ENCODE data around the gene VLDLR.

The VLDLR gene

DNA sequence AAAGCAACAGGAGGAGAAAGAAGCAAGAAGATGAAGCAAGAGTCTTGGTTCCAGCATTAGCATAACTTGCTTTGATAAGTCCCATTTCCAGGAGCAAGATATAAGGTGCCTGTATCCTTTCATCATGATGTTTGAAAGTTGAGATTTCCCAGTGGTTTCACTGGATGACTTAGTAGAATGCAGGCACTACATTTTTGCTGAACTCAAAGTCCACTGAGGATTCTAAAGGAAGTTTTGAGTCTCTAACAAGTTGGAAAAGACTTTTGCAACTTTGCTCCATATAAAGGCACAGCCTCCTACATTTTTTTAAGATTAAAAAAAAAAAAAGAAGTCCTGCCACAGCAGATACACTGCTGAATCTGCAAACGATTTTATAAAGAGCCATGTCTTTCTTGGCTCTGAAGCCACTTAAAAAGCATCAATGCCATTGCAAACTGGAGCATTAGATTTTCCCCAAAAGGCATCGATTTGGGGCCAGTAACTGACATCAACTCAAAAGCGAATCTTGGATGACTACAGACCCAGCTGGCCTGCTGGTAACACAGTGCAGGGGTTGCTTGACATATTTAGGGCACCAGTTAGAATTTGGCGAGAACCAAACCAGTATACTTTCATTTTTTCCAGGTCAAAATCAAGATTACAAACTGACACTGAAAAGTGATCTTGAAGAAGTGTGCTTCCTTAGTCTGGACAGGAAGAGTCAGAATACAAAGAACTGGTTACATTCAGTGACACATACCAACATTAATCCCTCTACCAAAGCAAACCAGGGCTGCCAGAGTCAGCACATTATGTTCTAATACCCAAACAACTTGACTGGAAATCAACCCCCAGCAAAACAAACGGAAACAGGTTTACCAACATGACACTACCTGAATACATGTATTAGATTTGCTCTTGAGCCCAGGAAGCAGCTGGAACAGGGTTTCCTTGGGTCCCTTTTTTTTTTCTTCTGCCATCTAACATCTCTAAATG, 56.6 kb downstream of the VLDLR start:
- no peak for DNase-seq (ENCODE audit: low read depth)
- TF ChIP-seq, protein P1, sequence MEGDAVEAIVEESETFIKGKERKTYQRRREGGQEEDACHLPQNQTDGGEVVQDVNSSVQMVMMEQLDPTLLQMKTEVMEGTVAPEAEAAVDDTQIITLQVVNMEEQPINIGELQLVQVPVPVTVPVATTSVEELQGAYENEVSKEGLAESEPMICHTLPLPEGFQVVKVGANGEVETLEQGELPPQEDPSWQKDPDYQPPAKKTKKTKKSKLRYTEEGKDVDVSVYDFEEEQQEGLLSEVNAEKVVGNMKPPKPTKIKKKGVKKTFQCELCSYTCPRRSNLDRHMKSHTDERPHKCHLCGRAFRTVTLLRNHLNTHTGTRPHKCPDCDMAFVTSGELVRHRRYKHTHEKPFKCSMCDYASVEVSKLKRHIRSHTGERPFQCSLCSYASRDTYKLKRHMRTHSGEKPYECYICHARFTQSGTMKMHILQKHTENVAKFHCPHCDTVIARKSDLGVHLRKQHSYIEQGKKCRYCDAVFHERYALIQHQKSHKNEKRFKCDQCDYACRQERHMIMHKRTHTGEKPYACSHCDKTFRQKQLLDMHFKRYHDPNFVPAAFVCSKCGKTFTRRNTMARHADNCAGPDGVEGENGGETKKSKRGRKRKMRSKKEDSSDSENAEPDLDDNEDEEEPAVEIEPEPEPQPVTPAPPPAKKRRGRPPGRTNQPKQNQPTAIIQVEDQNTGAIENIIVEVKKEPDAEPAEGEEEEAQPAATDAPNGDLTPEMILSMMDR (conservative IDR thresholded peaks at IDR 0.05; ENCODE audit: control insufficient read depth, insufficient read depth, low read depth, low read length): no peak
- H3K4me3 ChIP-seq (ENCODE audit: control insufficient read depth, low read depth, low read length): no peak overlapping the region

DNA sequence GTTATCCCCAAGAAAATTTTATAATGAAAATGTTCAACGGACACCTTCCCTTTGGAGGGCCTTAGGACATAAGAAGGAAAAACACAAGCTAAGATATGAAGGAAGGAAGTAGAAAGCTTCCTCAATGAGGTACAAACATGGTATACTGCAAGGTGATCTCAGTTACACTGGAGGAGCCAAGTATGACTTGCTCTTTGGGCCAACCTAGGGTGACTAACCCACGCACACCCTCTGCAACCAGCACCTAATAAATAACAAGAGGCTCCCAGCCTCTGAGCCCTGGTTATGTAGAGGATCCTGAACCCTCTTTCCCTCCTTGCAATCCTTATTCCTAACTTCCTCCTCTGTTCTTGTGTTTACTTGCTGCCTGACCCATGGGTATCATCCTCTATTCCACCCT, 57.4 kb downstream of the VLDLR start:
- TF ChIP-seq, protein P1 (conservative IDR thresholded peaks at IDR 0.05; ENCODE audit: control insufficient read depth, insufficient read depth, low read depth, low read length): no peak
- peak; percentile 16 for DNase-seq (ENCODE audit: low read depth)
- no peak overlapping the region for H3K4me3 ChIP-seq (ENCODE audit: control insufficient read depth, low read depth, low read length)

DNA sequence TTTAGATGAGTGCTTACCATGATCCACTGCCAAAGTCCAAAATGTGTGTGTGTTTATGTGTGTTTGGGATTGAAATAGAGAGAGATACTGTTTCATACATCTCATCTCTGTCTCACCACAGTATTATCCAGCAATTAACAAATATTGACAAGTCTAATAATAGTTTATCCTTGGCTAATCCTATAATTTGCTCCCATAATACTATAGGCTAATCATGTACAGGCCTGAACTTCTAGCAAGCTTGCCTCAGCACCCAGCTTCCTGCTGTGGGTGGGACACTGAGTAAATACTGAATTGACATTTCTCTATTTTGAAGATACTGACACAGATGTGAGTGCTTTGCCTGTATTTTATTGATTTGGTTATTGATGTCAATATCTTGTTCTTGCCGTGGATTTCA, 60.4 kb downstream of the VLDLR start:
- TF ChIP-seq, protein P1 (conservative IDR thresholded peaks at IDR 0.05; ENCODE audit: control insufficient read depth, insufficient read depth, low read depth, low read length): no peak
- H3K4me3 ChIP-seq (ENCODE audit: control insufficient read depth, low read depth, low read length): no peak overlapping the region
- DNase-seq (ENCODE audit: low read depth): no peak

DNA sequence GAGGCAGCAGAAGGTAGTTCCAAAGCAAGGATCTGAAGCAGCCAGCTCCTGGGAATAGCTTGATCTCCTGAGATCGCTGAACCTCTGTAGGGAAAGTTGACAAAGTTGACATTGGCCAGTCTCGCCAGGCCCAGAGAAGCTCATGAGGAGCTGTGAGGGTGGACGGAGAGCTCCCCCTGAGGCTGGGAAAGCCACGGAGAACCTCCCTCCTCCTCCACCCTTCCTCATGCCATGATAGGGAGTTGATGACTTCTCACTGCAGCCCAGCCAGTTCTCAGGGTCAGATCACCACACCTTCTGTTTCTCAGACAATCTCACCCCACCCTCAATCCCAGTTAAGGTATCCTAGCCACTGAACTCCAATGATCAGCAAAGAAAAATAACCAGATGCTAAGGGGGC, 65.3 kb downstream of the VLDLR start:
- TF ChIP-seq, protein P1 (conservative IDR thresholded peaks at IDR 0.05; ENCODE audit: control insufficient read depth, insufficient read depth, low read depth, low read length): no peak
- no peak overlapping the region for H3K4me3 ChIP-seq (ENCODE audit: control insufficient read depth, low read depth, low read length)
- DNase-seq (ENCODE audit: low read depth): no peak

DNA sequence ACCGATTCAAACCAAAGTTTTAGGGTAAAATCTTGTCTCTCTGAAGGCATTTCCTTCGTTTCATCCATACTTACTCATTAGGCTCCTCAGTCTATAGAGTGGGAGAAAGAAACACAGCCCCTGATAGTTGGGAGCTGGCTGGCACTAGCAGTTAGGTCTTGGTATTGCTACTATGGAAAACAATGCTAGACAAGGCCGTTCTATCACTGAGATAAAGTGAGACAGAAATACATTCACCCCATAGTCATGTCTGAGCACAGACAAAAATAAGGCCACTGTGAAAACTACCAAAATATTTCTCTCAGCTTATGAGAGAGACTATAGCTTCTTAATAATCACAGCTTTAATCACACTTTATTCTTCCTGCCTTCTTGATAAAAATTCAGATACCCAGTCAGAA, 67.0 kb downstream of the VLDLR start:
- TF ChIP-seq, protein P1 (conservative IDR thresholded peaks at IDR 0.05; ENCODE audit: control insufficient read depth, insufficient read depth, low read depth, low read length): no peak
- H3K4me3 ChIP-seq (ENCODE audit: control insufficient read depth, low read depth, low read length): no peak overlapping the region
- no peak for DNase-seq (ENCODE audit: low read depth)

DNA sequence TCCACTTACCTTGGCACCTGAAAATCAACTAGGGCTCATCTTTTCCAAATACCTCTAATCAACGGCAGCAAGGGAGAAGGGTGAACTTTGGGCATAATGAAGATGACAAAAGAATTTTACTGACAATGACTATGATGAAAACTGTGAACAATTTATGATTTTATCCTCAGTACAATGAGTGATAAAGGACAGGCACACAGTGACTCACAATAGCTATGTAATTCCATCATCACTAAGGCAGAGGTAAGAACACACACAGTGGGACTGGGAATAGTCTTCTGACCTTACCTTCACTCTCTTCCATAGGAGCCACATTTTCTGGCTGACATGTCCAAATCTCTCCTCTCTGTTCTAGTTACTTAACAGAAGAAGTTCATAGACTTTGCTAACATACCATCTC, 69.6 kb downstream of the VLDLR start:
- no peak overlapping the region for H3K4me3 ChIP-seq (ENCODE audit: control insufficient read depth, low read depth, low read length)
- TF ChIP-seq, protein P1 (conservative IDR thresholded peaks at IDR 0.05; ENCODE audit: control insufficient read depth, insufficient read depth, low read depth, low read length): no peak
- peak; percentile 22 for DNase-seq (ENCODE audit: low read depth)

Measured in fibroblast of mammary gland (primary cell).